HepG2 (cell line): ENCODE data around the gene MAPK12. TPM values are rescaled to one million over a fixed set of nuclear protein-coding genes. Genes with fewer than 3 reads are reported as not detected.
A peak's percentile ranks its signal among the peaks of the same experiment; 100 is the strongest.

Experiments
- AGO1 ChIP-seq: fragments of 200-400 bp; formaldehyde crosslinking; IDR thresholded peaks from 2 replicates; pipeline ENCODE4 v1.6.1; 2017; ENCODE audit warnings: mild to moderate bottlenecking, low read depth, low read length, moderate library complexity; ENCODE audit not compliant: poor library complexity, severe bottlenecking
- ATF6 ChIP-seq: sonication (generic); formaldehyde crosslinking; conservative IDR thresholded peaks from 2 replicates; pipeline ENCODE4 v1.4.0; 2020; ENCODE audit warnings: missing genetic modification reagents
- CEBPG ChIP-seq: IDR thresholded peaks from 2 replicates; pipeline ENCODE4 v1.6.1; 2016
- IKZF1 ChIP-seq: fragments of 450-650 bp; IDR thresholded peaks from 2 replicates; pipeline ENCODE4 v1.7.1; 2016
- JUNB ChIP-seq: sonication (generic); formaldehyde crosslinking; IDR thresholded peaks from 2 replicates; pipeline ENCODE4 v1.8.0; 2022; ENCODE audit warnings: missing genetic modification reagents, mild to moderate bottlenecking, borderline replicate concordance
- MEIS2 ChIP-seq: sonication (generic); formaldehyde crosslinking; IDR thresholded peaks from 2 replicates; pipeline ENCODE4 v1.9.0; 2021; ENCODE audit warnings: mild to moderate bottlenecking, missing genetic modification reagents
- NONO ChIP-seq, 2 experiments: fragments of 450-650 bp in 1 of 2; sonication (generic) in 1 of 2; formaldehyde crosslinking in 1 of 2; IDR thresholded peaks in 1 of 2; conservative IDR thresholded peaks in 1 of 2; 2 replicates each; pipeline versions ENCODE4 v1.6.1 to v1.8.0; 2017 to 2022; ENCODE audit warnings: mild to moderate bottlenecking in 1 of 2, missing genetic modification reagents in 1 of 2, moderate library complexity in 1 of 2
- TCF7 ChIP-seq: sonication (generic); IDR thresholded peaks from 2 replicates; pipeline ENCODE4 v1.6.1; 2016; ENCODE audit warnings: antibody characterized with exemption, low read depth
- TOPORS ChIP-seq: sonication (generic); formaldehyde crosslinking; IDR thresholded peaks from 2 replicates; pipeline ENCODE4 v1.8.0; 2023; ENCODE audit warnings: mild to moderate bottlenecking, missing genetic modification reagents
- WIZ ChIP-seq: sonication (generic); formaldehyde crosslinking; IDR thresholded peaks from 2 replicates; pipeline ENCODE4 v1.5.1; 2020; ENCODE audit warnings: mild to moderate bottlenecking, missing genetic modification reagents
- ZNF136 ChIP-seq: sonication (generic); formaldehyde crosslinking; IDR thresholded peaks from 2 replicates; pipeline ENCODE4 v1.8.1; 2022; ENCODE audit warnings: low read depth, mild to moderate bottlenecking, moderate library complexity, missing genetic modification reagents
- ZNF772 ChIP-seq: sonication (generic); formaldehyde crosslinking; IDR thresholded peaks from 2 replicates; pipeline ENCODE4 v1.5.0; 2020; ENCODE audit warnings: mild to moderate bottlenecking, missing genetic modification reagents
- ZNF816 ChIP-seq: sonication (generic); formaldehyde crosslinking; IDR thresholded peaks from 2 replicates; pipeline ENCODE4 v1.8.0; 2022; ENCODE audit warnings: missing genetic modification reagents, mild to moderate bottlenecking, borderline replicate concordance
- polyA plus RNA-seq, 8 experiments: library from polyadenylated mRNA; depleted of rRNA in 3 of 8; stranded (reverse) in 7 of 8; unstranded in 1 of 8; fragments of >200 nt; fragmentation: Illumina TruSeq in 4 of 8; extraction: Trizol in 4 of 8; gene quantifications; 2 replicates each; pipeline versions ENCODE4 v1.2.1 to v1.2.3, GENCODE V29; 2011 to 2016; ENCODE audit warnings: low read depth in 4 of 8, missing spikeins in 1 of 8, mixed read lengths in 1 of 8; ENCODE audit not compliant: insufficient read depth in 1 of 8
- total RNA-seq, 5 experiments: library from RNA; depleted of rRNA; stranded (reverse); fragments of >200 nt; fragmentation: Illumina TruSeq; extraction: Trizol; gene quantifications; 2 replicates each; pipeline ENCODE4 v1.2.3, GENCODE V29; 2016; ENCODE audit warnings: low read depth in 1 of 5
- TF ChIP-seq, protein P1 (sequence below): sonication (generic); formaldehyde crosslinking; IDR thresholded peaks from 2 replicates; pipeline ENCODE4 v1.4.0; 2020; ENCODE audit warnings: missing genetic modification reagents
- TF ChIP-seq, protein P2 (sequence below), 2 experiments: IDR thresholded peaks; 2 replicates each; pipeline ENCODE4 v1.6.1; 2011 to 2012; ENCODE audit warnings: low read length in 2 of 2, borderline replicate concordance in 1 of 2, low read depth in 1 of 2, mild to moderate bottlenecking in 1 of 2, moderate library complexity in 1 of 2
- TF ChIP-seq, protein P3 (sequence below): IDR thresholded peaks from 2 replicates; pipeline ENCODE4 v1.4.0; 2020; ENCODE audit warnings: mild to moderate bottlenecking, missing genetic modification reagents

MAPK12 gene
- total and polyA plus RNA-seq, 2 of the 13 experiments (the other 11 are each of a cell fraction or from before 2014, with no cell fraction given), result 22.2 to 23.3 TPM

GRCh38 chr22:50293441-50294318 is 32.2 kb upstream of the MAPK12 start (continued):
- TF ChIP-seq, protein P1, sequence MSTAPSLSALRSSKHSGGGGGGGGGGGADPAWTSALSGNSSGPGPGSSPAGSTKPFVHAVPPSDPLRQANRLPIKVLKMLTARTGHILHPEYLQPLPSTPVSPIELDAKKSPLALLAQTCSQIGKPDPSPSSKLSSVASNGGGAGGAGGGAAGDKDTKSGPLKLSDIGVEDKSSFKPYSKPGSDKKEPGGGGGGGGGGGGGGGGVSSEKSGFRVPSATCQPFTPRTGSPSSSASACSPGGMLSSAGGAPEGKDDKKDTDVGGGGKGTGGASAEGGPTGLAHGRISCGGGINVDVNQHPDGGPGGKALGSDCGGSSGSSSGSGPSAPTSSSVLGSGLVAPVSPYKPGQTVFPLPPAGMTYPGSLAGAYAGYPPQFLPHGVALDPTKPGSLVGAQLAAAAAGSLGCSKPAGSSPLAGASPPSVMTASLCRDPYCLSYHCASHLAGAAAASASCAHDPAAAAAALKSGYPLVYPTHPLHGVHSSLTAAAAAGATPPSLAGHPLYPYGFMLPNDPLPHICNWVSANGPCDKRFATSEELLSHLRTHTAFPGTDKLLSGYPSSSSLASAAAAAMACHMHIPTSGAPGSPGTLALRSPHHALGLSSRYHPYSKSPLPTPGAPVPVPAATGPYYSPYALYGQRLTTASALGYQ, result no peak
- peak; percentile 66; the same call in 1 of the 2 replicates for TF ChIP-seq ZNF816
- TF ChIP-seq IKZF1, result no peak
- TF ChIP-seq TOPORS (CRISPR knock-in tag), result no peak
- peak; percentile 53; the same call in 1 of the 2 replicates for TF ChIP-seq ZNF772 (CRISPR knock-in tag)
- TF ChIP-seq, protein P2, sequence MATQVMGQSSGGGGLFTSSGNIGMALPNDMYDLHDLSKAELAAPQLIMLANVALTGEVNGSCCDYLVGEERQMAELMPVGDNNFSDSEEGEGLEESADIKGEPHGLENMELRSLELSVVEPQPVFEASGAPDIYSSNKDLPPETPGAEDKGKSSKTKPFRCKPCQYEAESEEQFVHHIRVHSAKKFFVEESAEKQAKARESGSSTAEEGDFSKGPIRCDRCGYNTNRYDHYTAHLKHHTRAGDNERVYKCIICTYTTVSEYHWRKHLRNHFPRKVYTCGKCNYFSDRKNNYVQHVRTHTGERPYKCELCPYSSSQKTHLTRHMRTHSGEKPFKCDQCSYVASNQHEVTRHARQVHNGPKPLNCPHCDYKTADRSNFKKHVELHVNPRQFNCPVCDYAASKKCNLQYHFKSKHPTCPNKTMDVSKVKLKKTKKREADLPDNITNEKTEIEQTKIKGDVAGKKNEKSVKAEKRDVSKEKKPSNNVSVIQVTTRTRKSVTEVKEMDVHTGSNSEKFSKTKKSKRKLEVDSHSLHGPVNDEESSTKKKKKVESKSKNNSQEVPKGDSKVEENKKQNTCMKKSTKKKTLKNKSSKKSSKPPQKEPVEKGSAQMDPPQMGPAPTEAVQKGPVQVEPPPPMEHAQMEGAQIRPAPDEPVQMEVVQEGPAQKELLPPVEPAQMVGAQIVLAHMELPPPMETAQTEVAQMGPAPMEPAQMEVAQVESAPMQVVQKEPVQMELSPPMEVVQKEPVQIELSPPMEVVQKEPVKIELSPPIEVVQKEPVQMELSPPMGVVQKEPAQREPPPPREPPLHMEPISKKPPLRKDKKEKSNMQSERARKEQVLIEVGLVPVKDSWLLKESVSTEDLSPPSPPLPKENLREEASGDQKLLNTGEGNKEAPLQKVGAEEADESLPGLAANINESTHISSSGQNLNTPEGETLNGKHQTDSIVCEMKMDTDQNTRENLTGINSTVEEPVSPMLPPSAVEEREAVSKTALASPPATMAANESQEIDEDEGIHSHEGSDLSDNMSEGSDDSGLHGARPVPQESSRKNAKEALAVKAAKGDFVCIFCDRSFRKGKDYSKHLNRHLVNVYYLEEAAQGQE (IDR thresholded peaks at IDR 0.05; ENCODE audit: borderline replicate concordance in 1 of 2, low read depth in 1 of 2, low read length in 2 of 2), result peak in 1 of 2 experiments; percentile 30; a peak in 1 of 4 replicates
- no peak for TF ChIP-seq WIZ (CRISPR knock-in tag)
- TF ChIP-seq ATF6 (CRISPR knock-in tag), result no peak; the same call in 1 of the 2 replicates
- 0 out of 2 replicates have a peak, but pooled peaks have one; percentile 32 for TF ChIP-seq ZNF136 (CRISPR knock-in tag)
- no peak for TF ChIP-seq JUNB (CRISPR knock-in tag)
- peak; percentile 78 for TF ChIP-seq MEIS2
- TF ChIP-seq, protein P3, sequence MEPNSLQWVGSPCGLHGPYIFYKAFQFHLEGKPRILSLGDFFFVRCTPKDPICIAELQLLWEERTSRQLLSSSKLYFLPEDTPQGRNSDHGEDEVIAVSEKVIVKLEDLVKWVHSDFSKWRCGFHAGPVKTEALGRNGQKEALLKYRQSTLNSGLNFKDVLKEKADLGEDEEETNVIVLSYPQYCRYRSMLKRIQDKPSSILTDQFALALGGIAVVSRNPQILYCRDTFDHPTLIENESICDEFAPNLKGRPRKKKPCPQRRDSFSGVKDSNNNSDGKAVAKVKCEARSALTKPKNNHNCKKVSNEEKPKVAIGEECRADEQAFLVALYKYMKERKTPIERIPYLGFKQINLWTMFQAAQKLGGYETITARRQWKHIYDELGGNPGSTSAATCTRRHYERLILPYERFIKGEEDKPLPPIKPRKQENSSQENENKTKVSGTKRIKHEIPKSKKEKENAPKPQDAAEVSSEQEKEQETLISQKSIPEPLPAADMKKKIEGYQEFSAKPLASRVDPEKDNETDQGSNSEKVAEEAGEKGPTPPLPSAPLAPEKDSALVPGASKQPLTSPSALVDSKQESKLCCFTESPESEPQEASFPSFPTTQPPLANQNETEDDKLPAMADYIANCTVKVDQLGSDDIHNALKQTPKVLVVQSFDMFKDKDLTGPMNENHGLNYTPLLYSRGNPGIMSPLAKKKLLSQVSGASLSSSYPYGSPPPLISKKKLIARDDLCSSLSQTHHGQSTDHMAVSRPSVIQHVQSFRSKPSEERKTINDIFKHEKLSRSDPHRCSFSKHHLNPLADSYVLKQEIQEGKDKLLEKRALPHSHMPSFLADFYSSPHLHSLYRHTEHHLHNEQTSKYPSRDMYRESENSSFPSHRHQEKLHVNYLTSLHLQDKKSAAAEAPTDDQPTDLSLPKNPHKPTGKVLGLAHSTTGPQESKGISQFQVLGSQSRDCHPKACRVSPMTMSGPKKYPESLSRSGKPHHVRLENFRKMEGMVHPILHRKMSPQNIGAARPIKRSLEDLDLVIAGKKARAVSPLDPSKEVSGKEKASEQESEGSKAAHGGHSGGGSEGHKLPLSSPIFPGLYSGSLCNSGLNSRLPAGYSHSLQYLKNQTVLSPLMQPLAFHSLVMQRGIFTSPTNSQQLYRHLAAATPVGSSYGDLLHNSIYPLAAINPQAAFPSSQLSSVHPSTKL (CRISPR knock-in tag), result peak; percentile 65; the same call in 1 of the 2 replicates
- TF ChIP-seq AGO1, result peak; percentile 24
- TF ChIP-seq TCF7, result no peak
- peak; percentile 27; the same call in 1 of the 2 replicates for TF ChIP-seq CEBPG (CRISPR knock-in tag)
- TF ChIP-seq NONO (IDR thresholded peaks at IDR 0.05), result no peak
- TF ChIP-seq NONO (CRISPR knock-in tag; conservative IDR thresholded peaks at IDR 0.05), result peak; percentile 60; the same call in 1 of the 2 replicates
